HG02885 (cell line): ENCODE measurements around the gene UNC119.

Experiments used
- ATAC-seq: cut with Tn5 transposase; IDR thresholded peaks from one replicate; pipeline ENCODE4 v1.9.1; 2021; ENCODE audit warnings: mild to moderate bottlenecking; ENCODE audit not compliant: unreplicated experiment, poor library complexity

Gene UNC119

GRCh38 chr17:28545787-28546415 is 6.5 kb downstream of the UNC119 start:
- ATAC-seq: no peak

GRCh38 chr17:28545141-28545503 is 7.3 kb downstream of the UNC119 start:
- no peak for ATAC-seq

GRCh38 chr17:28544402-28545140 is 7.9 kb downstream of the UNC119 start:
- ATAC-seq: no peak

- ATAC-seq: no peak
Measured at GRCh38 chr17:28541439-28541838, 11.0 kb downstream of the UNC119 start.

- no peak for ATAC-seq
Measured at GRCh38 chr17:28540231-28540630, 12.2 kb downstream of the UNC119 start.

GRCh38 chr17:28538296-28538895 is 14.0 kb downstream of the UNC119 start:
- ATAC-seq: no peak

- no peak for ATAC-seq
Measured at GRCh38 chr17:28537219-28537610, 15.2 kb downstream of the UNC119 start.

- ATAC-seq: no peak
Measured at GRCh38 chr17:28536532-28537218, 15.7 kb downstream of the UNC119 start.

GRCh38 chr17:28534740-28535375 is 17.6 kb downstream of the UNC119 start:
- no peak for ATAC-seq

- ATAC-seq: no peak
Measured at GRCh38 chr17:28533091-28533807, 19.2 kb downstream of the UNC119 start.

- no peak for ATAC-seq
Measured at GRCh38 chr17:28532050-28532960, 20.1 kb downstream of the UNC119 start.

GRCh38 chr17:28530926-28531325 is 21.5 kb downstream of the UNC119 start:
- no peak for ATAC-seq

- ATAC-seq: no peak
Measured at GRCh38 chr17:28530250-28530649, 22.2 kb downstream of the UNC119 start.

- ATAC-seq: no peak
Measured at GRCh38 chr17:28529013-28529400, 23.4 kb downstream of the UNC119 start.

- no peak for ATAC-seq
Measured at GRCh38 chr17:28528327-28529012, 24.0 kb downstream of the UNC119 start.

- no peak for ATAC-seq
Measured at GRCh38 chr17:28527859-28528258, 24.6 kb downstream of the UNC119 start.

- no peak for ATAC-seq
Measured at GRCh38 chr17:28527181-28527681, 25.2 kb downstream of the UNC119 start.

GRCh38 chr17:28526381-28526780 is 26.0 kb downstream of the UNC119 start:
- ATAC-seq: no peak
